Measurements from ENCODE around the gene HIVEP3. TPM values are rescaled to one million over a fixed set of nuclear protein-coding genes. Genes with fewer than 3 reads are reported as not detected.

HIVEP3 gene
- total and polyA plus RNA-seq, 2 experiments from 2014 or later: 0.57 to 5.9 TPM

DNA sequence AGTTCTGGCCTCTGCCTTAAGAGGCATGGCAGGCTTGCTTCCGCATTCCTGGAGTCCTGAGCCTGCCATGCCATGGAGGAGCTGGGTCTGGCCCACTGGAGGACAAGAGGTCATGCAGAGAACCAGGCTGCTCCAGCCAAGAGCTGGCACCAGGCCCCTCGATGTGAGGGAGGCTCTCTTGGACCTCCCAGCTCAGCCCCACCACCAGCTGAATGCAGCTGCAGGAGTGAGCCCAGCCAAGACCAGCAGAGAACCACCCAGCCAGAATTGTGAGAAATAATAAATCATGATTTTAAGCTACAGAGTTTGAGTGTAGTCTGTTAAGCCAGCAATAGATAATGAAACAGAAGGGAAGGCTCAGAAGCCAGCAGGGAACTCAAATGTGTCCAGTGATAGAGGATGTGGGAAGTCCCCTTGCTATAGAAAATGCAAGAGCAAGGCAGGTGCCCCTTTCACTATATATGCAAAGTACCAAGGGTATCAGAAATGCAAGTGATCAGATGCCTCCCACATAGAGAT, 118.4 kb downstream of the HIVEP3 start:
- Histone ChIP-seq H3K4me3 (no peak overlapping the region), H3K9me2 (replicated peaks; ENCODE audit: insufficient read depth) (no peaks in the 10 kb centered on the region), H3K79me2 (no peaks in the 10 kb centered on the region), H3K36me3 (replicated peaks; ENCODE audit: insufficient read depth, low read depth) (no peaks in the 10 kb centered on the region), H3K4me1 (ENCODE audit: insufficient read depth) (no peaks in the 10 kb centered on the region), H2AFZ (no peak overlapping the region), H4K20me1 (ENCODE audit: insufficient read depth, poor library complexity, severe bottlenecking) (no peaks in the 10 kb centered on the region), H3K9me3 (ENCODE audit: low read depth) (no peaks in the 10 kb centered on the region), H3K4me2 (no peak overlapping the region), H3K27me3 (no peaks in the 10 kb centered on the region), H3K27ac (no peak overlapping the region)
- no peak for DNase-seq (ENCODE audit: low spot score)
- 100% methylated on average over 2 of the region's 2 CpGs for WGBS (ENCODE audit: low lambda C conversion rate, missing lambda C conversion rate)
- TF ChIP-seq EZH2 (IDR thresholded peaks at IDR 0.05; ENCODE audit: borderline replicate concordance) (no peak), EZH2phosphoT487 (IDR thresholded peaks at IDR 0.05; ENCODE audit: low read depth, severe bottlenecking, unreplicated experiment) (no peak)
- TF ChIP-seq, protein P1, sequence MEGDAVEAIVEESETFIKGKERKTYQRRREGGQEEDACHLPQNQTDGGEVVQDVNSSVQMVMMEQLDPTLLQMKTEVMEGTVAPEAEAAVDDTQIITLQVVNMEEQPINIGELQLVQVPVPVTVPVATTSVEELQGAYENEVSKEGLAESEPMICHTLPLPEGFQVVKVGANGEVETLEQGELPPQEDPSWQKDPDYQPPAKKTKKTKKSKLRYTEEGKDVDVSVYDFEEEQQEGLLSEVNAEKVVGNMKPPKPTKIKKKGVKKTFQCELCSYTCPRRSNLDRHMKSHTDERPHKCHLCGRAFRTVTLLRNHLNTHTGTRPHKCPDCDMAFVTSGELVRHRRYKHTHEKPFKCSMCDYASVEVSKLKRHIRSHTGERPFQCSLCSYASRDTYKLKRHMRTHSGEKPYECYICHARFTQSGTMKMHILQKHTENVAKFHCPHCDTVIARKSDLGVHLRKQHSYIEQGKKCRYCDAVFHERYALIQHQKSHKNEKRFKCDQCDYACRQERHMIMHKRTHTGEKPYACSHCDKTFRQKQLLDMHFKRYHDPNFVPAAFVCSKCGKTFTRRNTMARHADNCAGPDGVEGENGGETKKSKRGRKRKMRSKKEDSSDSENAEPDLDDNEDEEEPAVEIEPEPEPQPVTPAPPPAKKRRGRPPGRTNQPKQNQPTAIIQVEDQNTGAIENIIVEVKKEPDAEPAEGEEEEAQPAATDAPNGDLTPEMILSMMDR (IDR thresholded peaks at IDR 0.05; ENCODE audit: poor library complexity): no peak

DNA sequence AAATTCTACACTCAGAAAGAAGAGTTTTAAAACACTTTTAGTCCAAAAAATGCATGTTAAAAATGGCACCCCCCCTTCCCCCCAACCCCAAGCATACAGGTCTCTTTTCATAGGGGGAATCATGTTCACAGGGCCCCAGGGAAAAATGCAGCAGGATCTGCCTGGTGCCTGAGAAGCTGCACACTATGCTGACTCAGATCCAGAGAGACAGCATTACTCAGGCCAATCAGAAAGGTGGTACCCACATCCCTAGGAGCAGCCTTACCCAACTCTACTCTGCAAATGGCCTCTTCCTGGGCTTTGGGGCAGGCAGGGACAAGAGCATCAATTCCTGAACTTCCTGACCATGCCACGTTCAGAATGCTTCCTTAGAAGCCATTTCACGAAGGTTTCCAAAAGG, 119.0 kb downstream of the HIVEP3 start:
- Histone ChIP-seq H4K20me1 (ENCODE audit: insufficient read depth, poor library complexity, severe bottlenecking) (no peaks in the 10 kb centered on the region), H3K4me1 (ENCODE audit: insufficient read depth) (no peaks in the 10 kb centered on the region), H3K36me3 (replicated peaks; ENCODE audit: insufficient read depth, low read depth) (no peaks in the 10 kb centered on the region), H3K4me2 (no peak overlapping the region), H3K4me3 (no peak overlapping the region), H2AFZ (no peak overlapping the region), H3K27ac (no peak overlapping the region), H3K27me3 (no peaks in the 10 kb centered on the region), H3K9me3 (ENCODE audit: low read depth) (no peaks in the 10 kb centered on the region), H3K79me2 (no peaks in the 10 kb centered on the region), H3K9me2 (replicated peaks; ENCODE audit: insufficient read depth) (no peaks in the 10 kb centered on the region)
- 64% methylated on average over 2 of the region's 2 CpGs for WGBS (ENCODE audit: low lambda C conversion rate, missing lambda C conversion rate)
- TF ChIP-seq EZH2phosphoT487 (IDR thresholded peaks at IDR 0.05; ENCODE audit: low read depth, severe bottlenecking, unreplicated experiment) (no peak), EZH2 (IDR thresholded peaks at IDR 0.05; ENCODE audit: borderline replicate concordance) (no peak)
- TF ChIP-seq, protein P1 (IDR thresholded peaks at IDR 0.05; ENCODE audit: poor library complexity): no peak
- DNase-seq (ENCODE audit: low spot score): no peak

DNA sequence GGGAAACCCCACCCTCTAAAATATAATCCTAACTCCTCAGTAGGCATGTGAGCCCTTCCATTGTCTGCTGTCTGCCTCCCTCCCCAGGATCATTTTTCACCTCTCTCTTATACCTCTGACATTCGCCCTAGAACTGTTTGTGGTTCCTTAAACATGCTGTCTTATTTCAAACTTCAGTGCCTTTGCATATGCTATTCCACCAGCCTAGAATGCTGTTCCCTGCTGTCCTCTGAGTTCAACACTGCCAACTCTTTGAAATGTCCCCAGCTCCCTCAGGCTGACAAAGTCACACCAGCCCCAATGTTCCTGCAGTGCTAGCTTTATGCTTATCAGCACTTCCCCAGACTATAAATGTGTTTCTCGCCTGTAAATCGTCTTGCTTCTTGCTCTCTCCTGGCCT, 119.5 kb downstream of the HIVEP3 start:
- no peak overlapping the region for H2AFZ ChIP-seq
- H3K4me1 ChIP-seq (ENCODE audit: insufficient read depth): no peaks in the 10 kb centered on the region
- no peak overlapping the region for H3K27ac ChIP-seq
- no peaks in the 10 kb centered on the region for H3K27me3 ChIP-seq
- no peaks in the 10 kb centered on the region for H3K9me2 ChIP-seq (replicated peaks; ENCODE audit: insufficient read depth)
- no peak for DNase-seq (ENCODE audit: low spot score)
- no peaks in the 10 kb centered on the region for H4K20me1 ChIP-seq (ENCODE audit: insufficient read depth, poor library complexity, severe bottlenecking)
- H3K4me3 ChIP-seq: no peak overlapping the region
- WGBS (ENCODE audit: low lambda C conversion rate, missing lambda C conversion rate): 85% methylated on average over 3 of the region's 3 CpGs
- H3K79me2 ChIP-seq: no peaks in the 10 kb centered on the region
- H3K9me3 ChIP-seq (ENCODE audit: low read depth): no peaks in the 10 kb centered on the region
- TF ChIP-seq EZH2 (IDR thresholded peaks at IDR 0.05; ENCODE audit: borderline replicate concordance) (no peak), EZH2phosphoT487 (IDR thresholded peaks at IDR 0.05; ENCODE audit: low read depth, severe bottlenecking, unreplicated experiment) (no peak)
- TF ChIP-seq, protein P1 (IDR thresholded peaks at IDR 0.05; ENCODE audit: poor library complexity): no peak
- H3K36me3 ChIP-seq (replicated peaks; ENCODE audit: insufficient read depth, low read depth): no peaks in the 10 kb centered on the region
- no peak overlapping the region for H3K4me2 ChIP-seq
